Measurements from ENCODE around the gene DTX1.

DTX1 gene

DNA sequence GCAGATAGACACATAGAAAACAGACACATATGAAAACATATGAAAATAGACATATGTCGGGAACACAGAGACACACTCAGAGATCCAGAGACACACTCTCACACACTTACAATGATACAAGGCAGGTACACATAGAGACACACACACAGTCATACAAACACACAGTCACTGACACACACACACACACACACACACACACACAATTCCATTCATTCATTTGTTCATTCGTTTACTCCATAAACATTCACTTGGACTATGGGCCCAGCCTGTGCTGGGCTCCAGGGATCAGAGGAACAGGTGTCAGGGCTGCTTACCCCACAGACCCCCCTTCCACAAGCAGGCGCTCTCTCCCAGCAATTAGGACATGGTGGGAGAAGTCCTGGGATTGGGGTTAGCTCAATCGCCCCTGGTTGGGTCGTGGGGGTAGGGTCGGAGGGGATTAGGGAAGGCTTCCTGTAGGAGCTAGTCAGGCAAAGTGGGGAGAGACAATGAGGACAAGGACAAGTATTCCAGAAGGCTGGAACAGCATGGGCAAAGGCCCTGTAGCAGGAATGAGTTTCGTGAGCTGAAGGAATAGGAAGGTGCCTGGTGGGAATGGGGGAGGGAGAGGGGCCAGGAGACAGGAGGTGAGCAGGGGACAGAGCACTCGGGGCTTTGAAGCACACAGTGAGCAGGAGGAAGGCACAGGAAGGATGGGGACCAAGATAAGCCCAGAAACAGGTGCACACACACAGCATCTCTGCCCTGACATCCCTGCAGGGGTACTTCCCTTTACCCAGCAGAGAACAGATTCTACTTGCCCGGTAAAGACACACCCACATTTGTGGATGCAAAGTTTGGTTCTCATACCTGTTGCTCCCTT, 72.5 kb downstream of the DTX1 start:
- Histone ChIP-seq H3K9me3 (ENCODE audit: severe bottlenecking) (no peaks in the 10 kb centered on the region), H3K27ac (no peak overlapping the region), H3K36me3 (no peaks in the 10 kb centered on the region), H3K27me3 (ENCODE audit: insufficient read depth, low read depth, severe bottlenecking) (no peaks in the 10 kb centered on the region), H3K4me3 (ENCODE audit: low read depth, low read length) (no peak overlapping the region)
- no peak for DNase-seq
- TF ChIP-seq, protein P1, sequence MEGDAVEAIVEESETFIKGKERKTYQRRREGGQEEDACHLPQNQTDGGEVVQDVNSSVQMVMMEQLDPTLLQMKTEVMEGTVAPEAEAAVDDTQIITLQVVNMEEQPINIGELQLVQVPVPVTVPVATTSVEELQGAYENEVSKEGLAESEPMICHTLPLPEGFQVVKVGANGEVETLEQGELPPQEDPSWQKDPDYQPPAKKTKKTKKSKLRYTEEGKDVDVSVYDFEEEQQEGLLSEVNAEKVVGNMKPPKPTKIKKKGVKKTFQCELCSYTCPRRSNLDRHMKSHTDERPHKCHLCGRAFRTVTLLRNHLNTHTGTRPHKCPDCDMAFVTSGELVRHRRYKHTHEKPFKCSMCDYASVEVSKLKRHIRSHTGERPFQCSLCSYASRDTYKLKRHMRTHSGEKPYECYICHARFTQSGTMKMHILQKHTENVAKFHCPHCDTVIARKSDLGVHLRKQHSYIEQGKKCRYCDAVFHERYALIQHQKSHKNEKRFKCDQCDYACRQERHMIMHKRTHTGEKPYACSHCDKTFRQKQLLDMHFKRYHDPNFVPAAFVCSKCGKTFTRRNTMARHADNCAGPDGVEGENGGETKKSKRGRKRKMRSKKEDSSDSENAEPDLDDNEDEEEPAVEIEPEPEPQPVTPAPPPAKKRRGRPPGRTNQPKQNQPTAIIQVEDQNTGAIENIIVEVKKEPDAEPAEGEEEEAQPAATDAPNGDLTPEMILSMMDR (IDR thresholded peaks at IDR 0.05; ENCODE audit: low read depth, low read length) = peak; percentile 3; the same call in 1 of the 2 replicates

DNA sequence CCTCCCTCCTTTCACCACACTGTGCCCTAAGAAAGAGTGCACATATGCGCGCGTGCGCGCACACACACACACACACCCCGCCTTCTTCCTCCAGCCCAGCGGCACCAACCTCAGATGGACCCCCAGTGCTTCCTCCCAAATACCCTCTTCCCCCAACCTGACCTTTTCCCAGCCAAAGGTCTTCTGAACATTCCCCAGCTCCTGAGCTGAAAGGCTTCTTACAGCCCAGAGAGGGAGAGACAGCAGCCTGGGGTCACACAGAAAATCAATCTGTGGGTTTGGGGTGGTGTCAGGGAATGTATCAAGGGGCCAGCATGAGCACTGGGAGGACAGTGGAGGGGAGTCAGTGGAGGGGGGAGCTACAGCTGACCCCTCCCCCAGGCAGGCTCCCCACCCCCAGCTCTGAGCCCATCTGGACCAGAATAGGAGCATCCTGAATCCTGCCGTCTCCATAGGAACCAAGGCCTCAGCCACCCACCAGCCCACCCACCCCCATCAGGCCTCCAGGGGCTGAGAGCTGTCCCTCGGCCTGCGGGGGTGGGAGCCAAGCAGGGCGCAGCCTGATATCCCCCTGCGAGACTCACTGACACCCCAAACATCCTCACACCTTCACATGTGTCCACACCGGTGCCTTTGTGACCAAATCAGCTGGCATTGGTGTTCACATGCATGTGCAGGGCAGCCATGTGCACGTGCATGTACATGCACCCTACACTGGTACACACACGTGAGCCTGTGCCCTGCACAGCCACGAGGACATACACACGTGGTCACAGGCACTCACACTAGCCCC, 73.3 kb downstream of the DTX1 start:
- H3K9me3 ChIP-seq (ENCODE audit: severe bottlenecking) = no peaks in the 10 kb centered on the region
- no peak overlapping the region for H3K27ac ChIP-seq
- H3K27me3 ChIP-seq (ENCODE audit: insufficient read depth, low read depth, severe bottlenecking) = no peaks in the 10 kb centered on the region
- DNase-seq = no peak
- TF ChIP-seq, protein P1 (IDR thresholded peaks at IDR 0.05; ENCODE audit: low read depth, low read length) = no peak
- H3K4me3 ChIP-seq (ENCODE audit: low read depth, low read length) = no peak overlapping the region
- H3K36me3 ChIP-seq = no peaks in the 10 kb centered on the region

DNA sequence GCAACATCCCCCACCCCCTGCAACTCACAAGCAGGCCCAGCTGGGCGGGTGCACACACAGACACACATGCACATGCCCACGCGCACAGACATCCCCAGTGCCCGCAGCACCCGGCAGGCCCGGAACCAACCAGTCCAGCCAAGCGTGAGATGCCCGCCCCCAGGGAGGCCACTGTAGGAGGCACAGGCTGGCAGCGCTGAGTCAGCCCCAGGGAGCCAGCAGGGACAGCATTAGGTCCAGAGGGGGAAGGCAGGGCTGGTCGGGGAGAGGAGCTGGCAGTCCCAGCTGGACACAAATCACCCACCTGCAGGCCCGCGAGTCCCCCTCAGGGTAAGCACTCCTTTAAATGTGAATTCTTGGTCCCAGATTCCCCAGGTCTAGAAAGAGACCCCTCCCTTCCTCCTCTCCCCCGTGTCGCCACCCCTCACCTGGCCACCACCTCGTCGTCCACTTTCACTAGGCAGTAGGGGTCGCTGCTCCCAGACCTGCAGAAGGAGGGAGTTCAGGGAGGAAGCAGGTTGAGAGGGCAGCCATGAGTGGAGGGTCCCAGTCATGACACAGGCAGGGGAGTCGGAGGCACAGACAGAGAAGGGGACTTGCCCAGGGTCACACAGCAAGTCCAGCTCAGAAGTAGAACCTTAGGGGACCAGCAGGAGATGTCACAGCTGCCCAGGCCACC, 74.1 kb downstream of the DTX1 start:
- TF ChIP-seq, protein P1 (IDR thresholded peaks at IDR 0.05; ENCODE audit: low read depth, low read length) = peak; percentile 60
- Histone ChIP-seq H3K9me3 (ENCODE audit: severe bottlenecking) (no peaks in the 10 kb centered on the region), H3K36me3 (no peaks in the 10 kb centered on the region), H3K27me3 (ENCODE audit: insufficient read depth, low read depth, severe bottlenecking) (no peaks in the 10 kb centered on the region), H3K27ac (no peak overlapping the region), H3K4me3 (ENCODE audit: low read depth, low read length) (no peak overlapping the region)
- DNase-seq = peak; percentile 50

DNA sequence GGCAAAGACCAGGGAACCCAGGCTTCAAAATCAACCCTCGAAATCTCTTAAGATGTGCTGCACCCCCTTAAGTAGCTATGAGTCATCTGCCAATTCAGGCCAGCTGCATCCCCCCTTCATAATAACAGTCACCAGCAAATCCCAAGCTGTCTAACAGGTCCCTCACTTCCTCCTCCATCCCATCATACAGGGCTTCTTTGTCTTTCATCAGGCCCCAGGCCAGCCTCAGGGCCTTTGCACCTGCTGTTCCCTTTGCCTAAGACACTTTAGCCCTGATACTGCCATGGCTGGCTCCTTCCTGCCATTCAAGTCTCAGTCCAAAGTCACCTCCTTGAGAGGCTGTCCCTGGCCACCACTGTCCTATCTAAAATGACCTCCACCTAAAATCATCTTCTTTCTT, 75.0 kb downstream of the DTX1 start:
- H3K27ac ChIP-seq = no peak overlapping the region
- no peaks in the 10 kb centered on the region for H3K27me3 ChIP-seq (ENCODE audit: insufficient read depth, low read depth, severe bottlenecking)
- TF ChIP-seq, protein P1 (IDR thresholded peaks at IDR 0.05; ENCODE audit: low read depth, low read length) = no peak
- H3K9me3 ChIP-seq (ENCODE audit: severe bottlenecking) = no peaks in the 10 kb centered on the region
- H3K36me3 ChIP-seq = no peaks in the 10 kb centered on the region
- H3K4me3 ChIP-seq (ENCODE audit: low read depth, low read length) = no peak overlapping the region
- no peak for DNase-seq

DNA sequence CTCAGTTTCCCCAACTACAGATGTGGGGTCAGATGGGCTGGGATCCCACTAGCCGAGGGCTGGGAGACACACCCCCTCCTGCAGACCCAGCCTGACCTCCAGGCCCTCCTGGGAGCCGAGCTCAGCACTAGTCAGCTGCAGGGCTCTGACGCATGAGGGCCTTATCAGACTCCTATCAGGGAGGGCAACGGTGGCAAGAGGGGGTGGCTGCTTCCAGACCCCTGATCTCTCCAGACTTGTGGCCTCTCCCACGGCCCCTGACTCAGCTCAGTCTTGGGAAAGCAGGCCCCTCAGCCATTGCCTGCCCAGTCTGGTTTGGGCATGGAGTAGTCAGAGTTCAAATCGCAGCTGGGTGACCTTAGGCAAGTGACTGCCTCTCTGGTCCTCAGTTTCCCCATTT, 76.5 kb downstream of the DTX1 start:
- Histone ChIP-seq H3K27ac (no peak overlapping the region), H3K27me3 (ENCODE audit: insufficient read depth, low read depth, severe bottlenecking) (no peaks in the 10 kb centered on the region), H3K36me3 (no peaks in the 10 kb centered on the region), H3K4me3 (ENCODE audit: low read depth, low read length) (no peak overlapping the region), H3K9me3 (ENCODE audit: severe bottlenecking) (no peaks in the 10 kb centered on the region)
- TF ChIP-seq, protein P1 (IDR thresholded peaks at IDR 0.05; ENCODE audit: low read depth, low read length) = no peak
- no peak for DNase-seq

Data from WERI-Rb-1 (cell line).